Measurements from ENCODE around the gene SGCD.

SGCD gene

GRCh38 chr5:156340893-156341292 lies 13.9 kb downstream of the SGCD start:
- TF ChIP-seq EZH2phosphoT487 (IDR thresholded peaks at IDR 0.05; ENCODE audit: low read depth) (no peak), CTCF (IDR thresholded peaks at IDR 0.05; ENCODE audit: low read depth, low read length) (no peak)
- Histone ChIP-seq H3K4me3 (ENCODE audit: low read length) (no peak overlapping the region), H3K9me3 (ENCODE audit: insufficient read depth, low read length) (no peaks in the 10 kb centered on the region), H3K9ac (ENCODE audit: low read length) (no peak overlapping the region), H3K4me2 (ENCODE audit: low read length) (no peak overlapping the region), H3K79me2 (ENCODE audit: low read length) (no peaks in the 10 kb centered on the region), H2AFZ (ENCODE audit: low read depth, low read length) (no peak overlapping the region), H3K27ac (ENCODE audit: low read length) (no peak overlapping the region), H3K27me3 (ENCODE audit: low read depth, low read length) (no peaks in the 10 kb centered on the region), H3K36me3 (replicated peaks; ENCODE audit: low read depth, low read length) (no peaks in the 10 kb centered on the region), H3K4me1 (ENCODE audit: low read length) (no peaks in the 10 kb centered on the region), H4K20me1 (ENCODE audit: insufficient read depth, low read length) (no peaks in the 10 kb centered on the region)

- no peak for TF ChIP-seq EZH2phosphoT487 (IDR thresholded peaks at IDR 0.05; ENCODE audit: low read depth)
- no peak for TF ChIP-seq CTCF (IDR thresholded peaks at IDR 0.05; ENCODE audit: low read depth, low read length)
- H3K79me2 ChIP-seq (ENCODE audit: low read length): no peaks in the 10 kb centered on the region
- no peaks in the 10 kb centered on the region for H3K9me3 ChIP-seq (ENCODE audit: insufficient read depth, low read length)
- no peaks in the 10 kb centered on the region for H4K20me1 ChIP-seq (ENCODE audit: insufficient read depth, low read length)
- H3K4me1 ChIP-seq (ENCODE audit: low read length): no peaks in the 10 kb centered on the region
- H3K27me3 ChIP-seq (ENCODE audit: low read depth, low read length): no peaks in the 10 kb centered on the region
- H2AFZ ChIP-seq (ENCODE audit: low read depth, low read length): no peak overlapping the region
- H3K4me3 ChIP-seq (ENCODE audit: low read length): no peak overlapping the region
- no peaks in the 10 kb centered on the region for H3K36me3 ChIP-seq (replicated peaks; ENCODE audit: low read depth, low read length)
- no peak overlapping the region for H3K4me2 ChIP-seq (ENCODE audit: low read length)
- no peak overlapping the region for H3K9ac ChIP-seq (ENCODE audit: low read length)
- no peak overlapping the region for H3K27ac ChIP-seq (ENCODE audit: low read length)
These were observed 23.3 kb downstream of the SGCD start for GRCh38 chr5:156350256-156350655.

GRCh38 chr5:156351423-156351822 lies 24.5 kb downstream of the SGCD start:
- Histone ChIP-seq H4K20me1 (ENCODE audit: insufficient read depth, low read length) (no peaks in the 10 kb centered on the region), H3K4me1 (ENCODE audit: low read length) (no peaks in the 10 kb centered on the region), H3K4me3 (ENCODE audit: low read length) (no peak overlapping the region), H3K27ac (ENCODE audit: low read length) (no peak overlapping the region), H3K9ac (ENCODE audit: low read length) (no peak overlapping the region), H3K36me3 (replicated peaks; ENCODE audit: low read depth, low read length) (no peaks in the 10 kb centered on the region), H3K79me2 (ENCODE audit: low read length) (no peaks in the 10 kb centered on the region), H3K4me2 (ENCODE audit: low read length) (no peak overlapping the region), H3K27me3 (ENCODE audit: low read depth, low read length) (no peaks in the 10 kb centered on the region), H3K9me3 (ENCODE audit: insufficient read depth, low read length) (no peaks in the 10 kb centered on the region), H2AFZ (ENCODE audit: low read depth, low read length) (no peak overlapping the region)
- TF ChIP-seq CTCF (IDR thresholded peaks at IDR 0.05; ENCODE audit: low read depth, low read length): no peak
- no peak for TF ChIP-seq EZH2phosphoT487 (IDR thresholded peaks at IDR 0.05; ENCODE audit: low read depth)

GRCh38 chr5:156354571-156354970 lies 27.6 kb downstream of the SGCD start:
- Histone ChIP-seq H3K9me3 (ENCODE audit: insufficient read depth, low read length) (no peaks in the 10 kb centered on the region), H3K27ac (ENCODE audit: low read length) (no peak overlapping the region), H3K4me3 (ENCODE audit: low read length) (no peak overlapping the region), H3K27me3 (ENCODE audit: low read depth, low read length) (no peaks in the 10 kb centered on the region), H3K79me2 (ENCODE audit: low read length) (no peaks in the 10 kb centered on the region), H2AFZ (ENCODE audit: low read depth, low read length) (no peak overlapping the region), H3K36me3 (replicated peaks; ENCODE audit: low read depth, low read length) (no peaks in the 10 kb centered on the region), H4K20me1 (ENCODE audit: insufficient read depth, low read length) (no peaks in the 10 kb centered on the region), H3K9ac (ENCODE audit: low read length) (no peak overlapping the region), H3K4me1 (ENCODE audit: low read length) (no peaks in the 10 kb centered on the region), H3K4me2 (ENCODE audit: low read length) (no peak overlapping the region)
- TF ChIP-seq EZH2phosphoT487 (IDR thresholded peaks at IDR 0.05; ENCODE audit: low read depth) (no peak), CTCF (IDR thresholded peaks at IDR 0.05; ENCODE audit: low read depth, low read length) (no peak)
